H4 (cell line): ENCODE results near the gene EGLN2. TPM values are rescaled to one million over a fixed set of nuclear protein-coding genes. Genes with fewer than 3 reads are reported as not detected.
"Not testable (repeated sequence)": the region's sequence is repeated elsewhere in the genome, so short reads cannot be mapped to it uniquely, and the experiment has no call there.

Experiments
- DNase-seq: peaks from one replicate; pipeline ENCODE4 v3.0.0-alpha.2; 2015; ENCODE audit warnings: low spot score
- total RNA-seq: library from RNA; depleted of rRNA; stranded (reverse); fragments of >200 nt; shearing (Covaris generic); gene quantifications from 2 replicates; pipeline ENCODE4 v1.2.3, GENCODE V29; 2014

EGLN2 gene
- total RNA-seq, 1 experiment from 2014 or later: 25.7 TPM

DNA sequence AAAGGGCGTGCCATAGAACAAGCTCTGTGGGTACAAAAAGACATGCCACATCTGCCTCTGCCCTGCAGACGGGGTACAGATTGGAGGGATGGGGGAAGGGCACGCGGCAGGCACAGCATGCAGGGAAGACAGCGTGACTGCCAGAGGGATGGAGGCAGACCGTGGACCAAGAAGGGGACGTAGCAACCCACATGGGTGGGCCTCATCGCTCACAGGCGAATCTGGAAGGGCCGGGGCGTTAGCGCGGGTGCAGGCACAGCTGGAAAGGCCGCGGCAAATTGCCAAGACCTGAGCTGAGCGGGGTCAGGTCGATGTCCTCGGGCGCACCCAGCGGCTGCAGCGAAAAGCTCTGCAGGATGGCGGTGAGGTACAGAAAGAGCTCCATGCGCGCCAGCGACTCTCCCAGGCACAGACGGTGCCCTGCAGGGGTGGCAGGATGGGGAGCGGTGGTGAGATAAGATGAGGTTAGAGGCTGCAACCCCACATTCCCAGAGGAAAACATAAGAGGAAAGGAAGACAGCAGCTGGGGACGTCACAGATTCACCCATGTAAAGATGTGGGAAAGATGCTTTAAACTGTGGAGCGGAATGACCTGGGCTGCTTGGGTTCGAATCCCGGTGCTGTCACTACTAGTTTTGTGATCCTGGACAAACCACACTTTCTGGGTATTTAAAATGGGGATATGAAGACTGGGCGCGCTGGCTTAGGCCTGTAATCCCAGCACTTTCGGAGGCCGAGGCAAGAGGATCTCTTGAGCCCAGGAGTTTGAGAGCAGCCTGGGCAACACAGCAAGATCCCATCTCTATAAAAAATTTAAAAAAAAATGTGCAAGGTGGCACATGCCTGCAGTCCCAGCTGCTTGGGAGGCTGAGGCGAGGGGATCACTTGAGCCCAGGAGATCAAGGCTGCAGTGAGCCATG is 19.7 kb downstream of the EGLN2 start:
- not testable (repeated sequence) for DNase-seq

DNA sequence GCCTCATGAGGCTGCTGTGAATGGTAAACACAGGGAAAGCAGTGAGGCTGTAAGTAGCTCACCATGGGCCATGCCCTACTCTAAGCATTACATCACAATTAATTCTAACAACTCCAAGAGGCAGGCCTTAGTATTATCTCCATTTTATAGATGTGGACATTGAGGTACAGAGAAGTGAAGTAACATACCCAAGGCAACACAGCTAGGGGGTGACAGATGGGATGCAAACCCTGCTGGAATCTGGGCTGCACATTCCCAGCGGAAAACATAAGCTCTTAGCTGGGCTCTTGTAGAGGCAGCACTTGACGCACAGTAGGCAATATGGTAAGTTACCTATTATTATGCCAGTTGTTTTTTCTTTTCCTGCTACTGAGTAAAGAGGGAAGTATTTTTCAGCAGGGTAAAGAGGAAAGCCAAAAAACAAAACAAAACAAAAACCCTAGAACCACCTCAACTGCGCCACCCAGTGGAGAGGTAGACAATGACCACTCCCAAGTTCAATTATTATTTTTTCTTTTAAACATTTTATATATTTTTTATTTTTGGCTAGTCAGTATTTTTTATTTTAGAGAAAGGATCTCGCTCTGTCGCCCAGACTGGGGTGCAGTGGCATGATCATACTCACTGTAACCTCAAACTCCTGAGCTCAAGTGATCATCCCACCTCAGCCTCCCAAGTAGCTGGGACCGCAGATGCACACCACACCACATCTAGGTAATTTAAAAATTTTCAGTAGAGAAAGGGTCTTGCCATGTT is 20.7 kb downstream of the EGLN2 start:
- DNase-seq: not testable (repeated sequence)

DNA sequence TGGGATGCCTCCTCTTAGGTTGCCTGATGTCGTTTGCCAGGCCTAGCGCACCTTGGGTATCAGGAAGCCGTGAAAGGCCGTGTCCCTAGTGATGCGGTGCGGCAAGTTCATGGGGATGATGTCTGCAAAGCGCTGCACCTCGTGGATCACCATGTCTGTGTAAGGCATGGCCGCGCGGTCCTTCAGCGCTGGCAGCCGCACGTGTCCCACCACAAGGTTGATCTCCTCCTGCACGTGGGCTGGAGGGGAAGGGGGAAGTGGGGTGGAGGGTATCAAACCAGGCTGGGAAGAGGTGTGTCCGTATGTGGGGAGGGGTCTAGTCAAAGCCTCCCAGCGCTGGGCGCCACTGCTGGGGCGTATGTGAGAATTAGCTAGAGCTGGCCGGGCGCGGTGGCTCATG is 23.2 kb downstream of the EGLN2 start:
- DNase-seq: no peak

DNA sequence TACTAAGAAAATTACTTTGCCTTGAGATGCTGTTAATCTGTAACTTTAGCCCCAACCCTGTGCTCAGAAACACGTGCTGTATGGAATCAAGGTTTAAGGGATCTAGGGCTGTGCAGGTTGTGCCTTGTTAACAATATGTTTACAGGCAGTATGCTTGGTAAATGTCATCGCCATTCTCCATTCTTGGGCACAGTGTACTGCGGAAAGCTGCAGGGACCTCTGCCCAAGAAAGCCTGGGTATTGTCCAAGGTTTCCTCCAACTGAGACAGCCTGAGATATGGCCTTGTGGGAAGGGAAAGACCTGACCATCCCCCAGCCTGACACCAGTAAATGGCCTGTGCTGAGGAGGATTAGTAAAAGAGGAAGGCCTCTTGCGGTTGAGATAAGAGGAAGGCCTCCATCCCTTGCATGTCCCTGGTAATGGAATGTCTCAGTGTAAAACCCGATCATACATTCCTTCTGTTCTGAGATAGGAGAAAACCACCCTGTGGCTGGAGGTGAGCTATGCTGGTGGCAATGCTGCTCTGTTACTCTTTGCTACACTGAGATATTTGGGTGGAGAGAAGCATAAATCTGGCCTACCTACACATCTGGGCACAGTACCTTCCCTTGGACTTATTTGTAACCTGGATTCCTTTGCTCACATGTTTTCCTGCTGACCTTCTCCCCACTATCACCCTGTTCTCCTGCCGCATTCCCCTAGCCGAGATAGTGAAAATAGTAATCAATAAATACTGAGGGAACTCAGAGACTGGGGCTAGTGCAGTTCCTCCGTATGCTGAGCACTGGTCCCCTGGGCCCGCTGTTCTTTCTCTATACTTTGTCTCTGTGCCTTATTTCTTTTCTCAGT is 23.9 kb downstream of the EGLN2 start:
- DNase-seq: not testable (repeated sequence)

DNA sequence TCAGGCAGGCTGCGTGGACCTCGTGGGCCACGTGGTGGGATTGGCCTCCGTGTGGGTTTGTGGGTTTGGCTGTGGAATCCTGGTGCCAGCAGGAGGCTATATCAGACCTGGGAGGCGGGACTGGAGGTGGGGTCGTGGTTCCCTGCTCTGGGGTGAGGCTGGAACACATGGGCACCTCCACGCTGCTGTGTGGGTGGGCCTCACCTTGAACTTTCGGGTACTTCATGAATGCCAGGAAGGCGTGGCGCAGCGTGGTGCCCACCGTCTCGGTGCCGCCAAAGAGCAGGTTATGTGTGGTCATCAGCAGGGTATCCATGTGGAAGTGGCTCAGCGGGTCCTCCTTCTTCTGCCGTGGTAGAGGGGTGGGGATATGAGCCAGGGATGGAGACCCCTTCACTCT is 25.9 kb downstream of the EGLN2 start:
- not testable (repeated sequence) for DNase-seq

DNA sequence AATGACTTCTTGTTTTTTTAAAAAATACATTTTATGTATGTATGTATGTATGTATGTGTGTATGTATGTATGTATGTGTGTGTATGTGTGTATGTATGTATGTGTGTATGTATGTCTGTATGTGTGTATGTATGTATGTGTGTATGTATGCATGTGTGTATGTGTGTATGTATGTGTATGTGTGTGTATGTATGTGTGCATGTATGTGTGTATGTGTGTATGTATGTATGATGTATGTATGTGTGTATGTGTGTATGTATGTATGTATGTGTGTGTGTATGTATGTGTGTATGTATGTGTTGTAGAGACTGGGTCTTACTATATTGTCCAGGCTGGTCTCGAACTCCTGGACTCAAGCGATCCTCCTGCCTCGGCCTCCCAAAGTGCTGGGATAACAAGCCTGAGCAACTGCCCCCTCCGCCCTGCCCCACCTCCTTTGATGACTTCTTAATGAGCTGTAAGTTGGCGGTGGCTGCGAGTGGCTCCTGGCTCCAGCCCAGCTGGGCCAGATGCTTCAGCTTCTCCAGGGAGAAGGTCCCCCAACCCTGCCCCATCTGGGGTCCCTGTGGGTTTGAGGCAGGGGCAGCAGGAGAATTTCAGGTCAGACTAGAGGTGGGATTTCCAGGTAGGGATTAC is 26.6 kb downstream of the EGLN2 start:
- not testable (repeated sequence) for DNase-seq

DNA sequence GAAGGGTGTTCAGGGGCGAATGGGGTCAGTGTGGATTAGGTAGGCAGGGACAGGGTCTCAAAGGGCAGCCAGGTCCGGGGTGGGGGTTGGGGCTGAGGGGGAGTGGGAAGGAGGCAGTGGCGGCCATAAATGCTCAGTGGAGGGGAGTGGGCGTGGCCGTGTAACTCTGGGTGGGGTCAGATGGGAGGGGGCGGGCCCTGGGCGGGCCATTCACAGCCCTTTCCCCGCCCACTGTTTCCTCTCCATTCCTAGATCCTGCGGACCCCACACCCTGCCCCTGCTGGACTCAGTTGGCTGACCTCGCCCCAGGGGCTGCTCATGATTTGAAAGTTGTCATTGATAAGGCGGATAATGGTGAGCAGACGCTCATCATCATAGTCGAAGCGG is 27.3 kb downstream of the EGLN2 start:
- DNase-seq: not testable (repeated sequence)

DNA sequence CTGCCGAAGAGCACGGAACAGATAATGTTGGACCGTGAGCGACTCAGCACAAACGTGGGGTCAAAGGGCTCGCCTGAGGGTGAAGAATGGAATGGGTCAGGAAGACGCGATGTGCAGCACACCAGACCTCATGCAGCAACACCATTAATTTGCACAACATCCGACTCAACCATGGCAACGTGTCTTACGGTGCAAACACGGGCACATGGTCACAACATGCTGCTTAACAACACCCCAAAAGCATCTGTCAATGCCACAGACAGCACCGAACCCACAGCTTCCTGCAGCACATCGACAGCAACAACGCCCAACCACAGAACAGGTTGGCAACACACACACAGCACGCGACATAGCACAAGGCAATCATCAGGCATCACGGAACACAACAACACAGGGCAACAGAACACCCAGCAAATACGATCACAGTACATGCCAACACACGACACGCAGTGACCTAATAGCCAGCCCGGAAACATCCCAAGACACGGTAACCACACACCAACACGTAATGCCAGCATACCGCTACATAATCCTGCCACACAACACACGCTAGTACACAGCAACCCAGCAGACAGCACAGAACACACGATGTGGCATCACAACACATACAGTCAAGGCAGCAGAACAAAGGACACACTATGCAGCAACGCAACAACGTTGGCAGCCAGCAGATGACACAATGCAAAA is 27.9 kb downstream of the EGLN2 start:
- not testable (repeated sequence) for DNase-seq

DNA sequence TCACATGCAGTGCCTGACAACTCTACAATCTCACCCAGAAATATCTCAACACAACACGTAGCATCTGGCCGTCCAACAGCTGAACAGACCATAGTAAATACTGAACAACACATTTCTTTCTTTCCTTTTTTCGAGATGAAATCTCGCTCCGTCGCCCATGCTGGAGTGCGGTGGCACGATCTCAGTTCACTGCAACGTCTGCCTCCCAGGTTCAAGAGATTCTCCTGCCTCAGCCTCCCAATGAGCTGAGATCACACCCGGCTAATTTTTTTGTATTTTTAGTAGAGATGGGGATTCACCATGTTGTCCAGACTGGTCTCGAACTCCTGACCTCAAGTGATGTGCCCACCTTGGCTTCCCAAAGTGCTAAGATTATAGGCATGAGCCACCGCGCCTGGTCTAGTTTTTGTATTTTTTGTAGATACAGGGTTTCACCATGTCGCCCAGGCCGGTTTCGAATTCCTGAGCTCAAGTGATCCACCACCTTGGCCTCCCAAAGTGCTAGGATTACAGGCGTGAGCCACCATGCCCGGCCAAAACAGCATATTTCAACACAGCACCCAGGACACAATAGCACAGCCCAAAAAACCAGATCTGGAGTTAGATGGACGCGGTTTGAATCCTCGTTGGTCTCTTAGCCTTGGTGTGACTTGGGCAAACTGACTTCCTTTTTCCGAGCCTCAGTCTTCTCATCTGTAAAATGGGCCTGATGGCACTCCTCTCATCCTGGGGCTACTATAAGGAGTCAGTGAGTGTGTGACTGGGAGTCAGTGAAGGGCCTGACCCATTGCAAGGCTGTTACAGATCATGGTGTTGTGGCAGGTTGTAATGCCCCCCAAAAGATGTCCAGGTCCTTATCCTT is 28.6 kb downstream of the EGLN2 start:
- no peak for DNase-seq

DNA sequence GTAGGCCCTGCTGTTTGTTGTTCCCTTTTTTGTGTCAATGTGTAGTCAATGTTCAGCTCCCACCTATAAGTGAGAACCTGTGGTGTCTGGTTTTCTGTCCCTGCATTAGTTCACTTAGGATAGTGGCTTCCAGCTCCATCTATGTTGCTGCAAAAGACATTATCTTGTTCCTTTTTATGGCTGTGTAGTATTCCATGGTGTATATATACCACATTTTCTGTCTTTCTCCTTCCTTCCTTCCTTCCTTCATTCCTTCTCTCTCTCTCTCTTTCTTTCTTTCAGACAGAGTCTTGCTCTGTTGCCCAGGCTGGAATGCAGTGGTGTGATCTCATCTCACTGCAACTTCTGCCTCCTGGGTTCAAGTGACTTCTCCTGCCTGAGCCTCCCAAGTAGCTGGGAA is 30.2 kb downstream of the EGLN2 start:
- no peak for DNase-seq

DNA sequence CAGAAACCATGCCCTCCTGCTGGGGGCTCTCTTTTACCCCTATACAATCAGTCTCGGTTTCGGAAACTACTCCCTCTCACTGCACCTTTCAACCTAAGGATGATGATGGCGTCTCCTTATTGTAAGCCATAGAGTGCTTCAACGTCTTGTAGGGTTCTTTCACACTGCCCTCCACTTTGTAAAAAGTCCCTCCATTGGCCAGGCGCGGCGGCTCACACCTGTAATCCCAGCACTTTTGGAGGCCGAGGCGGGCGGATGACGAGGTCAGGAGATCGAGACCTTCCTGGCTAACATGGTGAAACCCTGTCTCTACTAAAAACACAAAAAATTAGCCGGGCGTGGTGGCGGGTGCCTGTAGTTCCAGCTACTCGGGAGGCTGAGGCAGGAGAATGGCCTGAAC is 31.8 kb downstream of the EGLN2 start:
- DNase-seq: not testable (repeated sequence)

DNA sequence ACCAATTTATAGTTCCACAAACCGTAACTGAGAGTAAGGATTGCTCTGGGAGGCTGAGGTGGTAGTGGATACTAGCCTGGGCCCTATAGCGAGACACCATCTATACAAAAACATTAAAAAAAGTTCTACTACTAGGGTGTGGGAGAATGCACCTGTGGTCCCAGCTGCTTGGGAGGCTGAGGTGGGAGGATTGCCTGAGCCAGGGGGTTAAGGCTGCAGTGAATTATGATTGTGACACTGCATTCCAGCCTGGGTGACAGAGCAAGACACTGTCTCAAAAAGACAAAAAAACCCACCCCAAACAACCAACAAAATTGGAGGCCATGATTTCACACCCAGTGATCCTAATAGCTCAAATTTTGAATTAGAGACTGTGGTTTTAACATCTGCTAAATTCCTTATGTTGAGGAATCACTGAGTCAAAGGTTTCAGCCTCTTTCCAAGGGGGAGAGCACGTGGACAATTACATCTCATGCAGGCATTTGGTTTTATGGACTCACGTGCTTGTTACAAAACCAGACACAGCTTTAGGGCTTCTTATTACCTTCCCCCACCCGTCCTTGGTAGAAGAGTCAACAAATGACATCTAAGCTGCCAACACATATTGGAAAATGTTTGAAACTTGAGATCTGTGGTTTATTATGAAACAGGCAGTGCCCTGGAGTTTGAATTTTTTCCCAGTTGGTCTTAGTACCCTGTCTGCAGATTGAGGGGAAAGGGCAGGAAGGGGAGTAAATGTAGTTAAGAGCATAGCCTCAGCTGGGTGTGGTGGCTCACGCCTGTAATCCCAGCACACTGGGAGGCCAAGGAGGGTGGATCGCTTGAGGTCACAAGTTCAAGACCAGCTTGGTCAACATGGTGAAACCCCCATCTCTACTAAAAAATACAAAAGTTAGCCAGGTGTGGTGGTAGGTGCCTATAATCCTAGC is 32.8 kb downstream of the EGLN2 start:
- DNase-seq: peak; percentile 99

DNA sequence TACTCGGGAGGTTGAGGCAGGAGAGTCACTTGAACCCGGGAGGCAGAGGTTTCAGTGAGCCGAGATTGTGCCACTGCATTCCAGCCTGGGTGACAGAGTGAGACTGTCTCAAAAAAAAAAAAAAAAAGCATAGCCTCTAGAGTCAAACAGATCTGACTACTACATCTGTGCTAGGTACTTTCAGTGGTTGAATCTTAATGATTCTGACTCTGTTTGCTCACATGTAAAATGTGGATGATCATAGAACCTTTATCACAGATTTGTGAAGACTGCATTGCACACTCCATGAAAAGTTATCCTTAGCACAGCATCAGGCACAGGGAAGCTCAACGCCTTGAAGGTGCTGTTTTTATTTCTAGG is 33.4 kb downstream of the EGLN2 start:
- not testable (repeated sequence) for DNase-seq

DNA sequence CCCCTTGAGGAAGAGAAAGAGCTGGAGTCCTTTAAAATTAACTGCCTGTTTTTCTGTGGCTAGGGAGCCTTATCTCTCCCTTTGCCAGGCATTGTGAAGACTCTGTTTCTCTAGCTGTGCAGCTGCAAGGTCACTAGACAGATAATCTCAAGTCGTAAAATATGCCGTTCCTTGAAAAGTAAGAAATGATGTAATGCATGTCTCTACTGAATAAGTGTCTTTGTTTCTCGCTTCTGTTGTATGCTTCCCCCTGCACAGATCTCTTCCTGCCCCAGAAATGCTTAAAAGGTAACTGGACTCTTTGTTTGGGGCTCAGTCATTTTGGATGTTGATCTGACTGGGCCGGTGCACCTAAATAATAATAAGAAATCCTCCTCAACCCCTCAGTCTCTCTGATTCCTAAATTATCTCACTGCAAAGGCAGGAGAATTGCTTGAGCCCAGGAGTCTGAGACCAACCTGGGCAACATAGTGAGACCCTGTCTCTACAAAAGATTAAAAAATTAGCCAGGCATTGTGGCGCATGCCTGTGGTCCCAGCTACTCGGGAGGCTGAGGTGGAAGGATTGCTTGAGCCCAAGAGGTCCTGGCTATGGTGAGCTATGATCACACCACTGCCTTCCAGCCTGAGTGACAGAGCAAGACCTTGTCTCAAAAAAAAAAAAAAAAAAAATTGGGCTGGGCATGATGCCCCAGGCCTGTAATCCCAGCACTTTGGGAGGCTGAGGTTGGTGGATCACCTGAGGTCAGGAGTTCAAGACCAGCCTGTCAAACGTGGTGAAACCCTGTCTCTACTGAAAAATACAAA is 34.9 kb downstream of the EGLN2 start:
- DNase-seq: not testable (repeated sequence)

DNA sequence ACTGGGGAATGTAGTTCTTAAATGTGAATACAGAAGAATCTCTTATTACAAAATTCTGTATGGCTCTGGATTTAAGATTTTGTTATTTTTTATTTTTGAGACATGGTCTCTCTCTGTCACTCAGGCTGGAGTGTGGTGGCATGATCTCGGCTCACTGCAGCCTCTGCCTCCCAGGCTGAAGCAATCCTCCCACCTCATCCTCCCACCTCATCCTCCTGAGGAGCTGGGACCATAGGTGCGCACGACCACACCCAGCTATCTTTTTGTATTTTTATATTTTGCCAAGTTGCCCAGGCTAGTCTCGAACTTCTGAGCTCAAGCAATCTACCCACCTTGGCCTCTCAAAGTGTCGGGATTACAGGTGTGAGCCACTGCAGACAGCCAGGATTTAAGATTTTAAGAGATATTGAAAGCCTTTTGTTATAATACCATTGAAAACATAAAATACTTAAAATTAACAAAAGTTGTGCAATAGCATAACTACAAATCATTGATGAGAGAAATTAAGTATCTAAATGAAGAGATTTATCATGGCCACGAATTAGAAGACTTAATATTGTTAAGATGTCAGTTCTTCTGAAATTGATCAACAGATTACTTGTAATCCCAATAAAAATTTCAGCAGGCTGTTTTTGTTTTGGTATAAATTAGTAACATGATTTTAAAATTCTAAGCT is 37.9 kb downstream of the EGLN2 start:
- DNase-seq: no peak

DNA sequence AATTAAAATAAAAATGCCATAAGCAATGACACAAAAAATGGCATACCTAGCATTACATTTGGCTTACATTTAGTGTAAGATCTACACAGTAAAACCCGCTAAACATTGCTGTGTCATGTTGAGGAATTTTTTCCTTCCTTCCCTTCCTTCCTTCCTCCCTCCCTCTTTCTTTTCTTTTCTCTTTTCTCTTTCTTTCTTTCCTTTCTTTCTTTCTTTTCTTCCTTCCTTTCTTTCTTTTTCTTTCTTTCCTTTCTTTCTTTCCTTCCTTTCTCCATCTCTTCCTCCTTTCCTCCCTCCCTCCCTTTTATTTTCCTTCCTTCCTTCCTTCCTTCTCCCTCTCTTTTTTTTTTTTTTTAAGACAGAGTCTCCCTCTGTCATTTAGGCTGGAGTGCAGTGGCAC is 39.5 kb downstream of the EGLN2 start:
- not testable (repeated sequence) for DNase-seq

DNA sequence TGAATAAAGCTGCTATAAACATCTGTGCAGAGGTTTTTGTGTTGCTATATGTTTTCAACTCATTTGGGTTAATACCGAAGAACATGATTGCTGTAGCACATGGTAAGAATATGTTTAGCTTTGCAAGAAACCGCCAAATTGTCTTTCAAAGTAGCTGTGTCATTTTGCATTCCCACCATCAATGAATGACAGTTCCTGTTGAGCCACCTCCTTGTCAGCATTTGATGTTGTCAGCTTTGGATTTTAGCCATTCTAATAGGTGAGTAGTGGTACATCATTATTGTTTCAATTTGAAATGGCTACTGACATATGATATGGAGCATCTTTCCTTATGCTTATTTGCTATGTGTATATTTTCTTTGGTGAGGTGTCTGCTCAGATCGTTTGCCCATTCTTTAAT is 43.0 kb downstream of the EGLN2 start:
- DNase-seq: not testable (repeated sequence)
